ENCODE data around the gene RSAD2.

- TF ChIP-seq CTCF (IDR thresholded peaks at IDR 0.05), result no peak
- no peak for TF ChIP-seq CBFB (CRISPR knock-in tag; IDR thresholded peaks at IDR 0.05; ENCODE audit: low read depth)
These were observed 44.8 kb upstream of the RSAD2 start for GRCh38 chr2:6832596-6833299.

Data from WTC11 (cell line).